ENCODE results near the gene PXT1.
"Not testable (repeated sequence)": the region's sequence is repeated elsewhere in the genome, so short reads cannot be mapped to it uniquely, and the experiment has no call there.

Gene PXT1, protein sequence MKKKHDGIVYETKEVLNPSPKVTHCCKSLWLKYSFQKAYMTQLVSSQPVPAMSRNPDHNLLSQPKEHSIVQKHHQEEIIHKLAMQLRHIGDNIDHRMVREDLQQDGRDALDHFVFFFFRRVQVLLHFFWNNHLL

DNA sequence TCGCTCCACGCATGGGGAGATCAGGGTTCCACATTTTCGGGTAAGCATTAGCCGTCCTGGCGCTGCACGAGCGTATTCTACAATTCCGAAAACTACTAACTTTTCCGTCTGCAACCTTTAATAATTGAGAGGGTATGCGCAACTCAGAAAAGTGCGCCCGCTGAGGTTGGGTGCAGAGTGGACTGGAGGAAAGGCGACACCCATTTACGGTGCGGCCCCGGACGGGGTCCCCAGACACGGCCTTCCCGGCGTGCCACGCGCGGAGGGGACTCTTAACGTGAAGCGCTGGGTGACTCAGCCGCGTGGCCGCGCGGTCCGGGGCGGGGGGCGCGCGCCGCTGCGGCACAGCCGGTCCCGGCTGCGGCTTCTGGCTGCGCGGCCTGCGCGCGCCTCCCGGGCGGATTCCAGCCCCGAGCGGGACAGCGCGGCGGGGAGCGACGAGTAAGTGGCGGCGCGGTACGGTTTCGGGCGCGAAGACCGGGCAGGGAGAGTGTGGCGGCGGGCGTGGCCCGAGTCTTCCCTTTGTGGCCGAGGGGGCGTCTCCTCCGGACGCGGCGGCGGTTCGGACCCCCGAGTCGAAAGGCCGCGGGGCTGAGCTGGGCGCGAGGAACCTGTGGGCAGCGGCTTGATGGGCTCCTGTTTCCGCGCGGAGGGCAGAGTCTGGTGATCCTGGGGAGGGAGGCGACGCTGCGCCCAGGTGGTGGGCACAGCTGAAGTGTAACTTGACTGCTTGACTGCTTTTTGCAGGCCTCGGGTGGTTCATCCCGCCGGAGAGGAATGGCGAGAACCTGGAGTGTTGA is at the start of gene PXT1, which contains the start of gene KCTD20:
Gene PXT1 (minus strand): TSS at position 184 of the 800 bp plus-strand sequence. CDS start 16,772 bp downstream, outside the sequence.
Gene KCTD20 (plus strand): TSS at position 330 of the 800 bp plus-strand sequence. CDS start 27,098 bp downstream, outside the sequence.
- FAIRE-seq, result no peak

DNA sequence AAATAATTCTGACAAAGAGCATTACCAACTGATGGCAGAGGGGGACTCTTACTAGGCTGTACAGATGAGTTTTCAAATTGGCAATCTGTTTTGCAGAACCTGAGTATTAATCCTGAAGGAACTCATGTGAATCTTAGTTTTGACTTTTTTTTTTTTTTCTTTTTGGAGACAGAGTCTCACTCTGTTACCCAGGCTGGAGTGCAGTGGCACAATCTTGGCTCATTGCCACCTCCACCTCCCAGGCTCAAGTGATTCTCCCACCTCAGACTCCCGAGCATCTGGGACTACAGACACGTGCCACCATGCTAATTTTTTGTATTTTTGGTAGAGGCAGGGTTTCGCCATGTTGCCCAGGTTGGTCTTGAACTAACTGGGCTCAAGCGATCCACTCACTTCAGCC is 49.4 kb upstream of the PXT1 start:
- no peak for FAIRE-seq

GRCh38 chr6:36491378-36491965 is 48.8 kb upstream of the PXT1 start:
- FAIRE-seq, result no peak

DNA sequence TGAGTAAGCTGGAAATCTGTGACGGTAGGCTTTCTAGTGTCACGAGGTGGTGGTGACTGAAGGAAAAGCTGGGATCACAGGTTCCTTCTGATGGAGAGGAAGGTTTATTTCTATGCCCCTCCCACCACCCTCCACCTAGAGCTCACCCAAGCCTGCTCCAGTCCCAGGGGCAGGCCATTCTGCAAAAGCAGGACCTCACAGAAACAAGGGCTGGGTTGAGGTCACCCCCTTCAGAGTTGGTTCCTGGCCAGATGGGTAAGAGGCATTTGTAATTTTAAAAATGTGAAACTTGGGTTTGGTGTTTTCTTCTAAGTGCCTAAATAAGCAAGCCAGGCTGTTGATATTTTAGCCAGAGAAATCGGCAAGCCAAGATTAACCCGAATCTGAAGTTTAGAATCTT is 46.8 kb upstream of the PXT1 start:
- no peak for FAIRE-seq

DNA sequence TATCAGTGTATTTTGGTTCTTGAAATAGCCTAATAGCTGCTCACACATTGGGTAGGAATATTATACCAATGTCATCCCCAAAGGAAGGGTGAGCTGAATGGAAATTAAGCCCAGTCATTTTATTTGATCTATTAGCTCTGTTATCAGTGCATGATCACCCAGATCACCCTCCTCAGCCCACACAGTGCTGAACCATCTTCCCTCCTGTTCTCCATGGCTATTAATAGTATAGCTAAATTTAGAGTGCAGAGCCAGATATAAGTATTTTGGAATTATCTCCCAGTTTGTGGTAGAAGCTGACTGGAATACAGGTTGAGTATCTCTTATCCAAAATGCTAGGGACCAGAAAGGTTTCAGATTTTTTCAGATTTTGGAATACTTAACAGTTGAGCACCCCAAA is 45.6 kb upstream of the PXT1 start:
- no peak for FAIRE-seq

- no peak for FAIRE-seq
These were observed 45.0 kb upstream of the PXT1 start for GRCh38 chr6:36487698-36488097.

DNA sequence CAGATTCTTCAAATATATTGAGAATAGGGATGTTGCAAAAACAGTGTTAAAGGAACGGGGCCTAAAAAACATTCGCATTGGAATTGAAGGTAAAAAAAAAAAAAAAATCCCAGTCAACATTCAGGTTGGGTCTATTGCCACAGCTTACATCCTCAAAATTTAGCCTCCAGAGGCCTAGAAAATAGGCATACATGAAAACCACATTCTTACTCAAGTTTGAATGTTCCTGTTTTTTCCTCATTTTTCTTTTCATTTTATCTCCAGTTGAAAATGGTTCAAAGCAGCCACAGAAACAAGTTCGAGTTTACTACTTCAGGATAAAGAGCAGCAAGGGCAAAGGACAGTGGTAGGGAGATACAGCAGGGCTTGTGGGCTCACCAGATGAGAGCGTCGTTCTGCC is 42.1 kb upstream of the PXT1 start:
- FAIRE-seq, result no peak

DNA sequence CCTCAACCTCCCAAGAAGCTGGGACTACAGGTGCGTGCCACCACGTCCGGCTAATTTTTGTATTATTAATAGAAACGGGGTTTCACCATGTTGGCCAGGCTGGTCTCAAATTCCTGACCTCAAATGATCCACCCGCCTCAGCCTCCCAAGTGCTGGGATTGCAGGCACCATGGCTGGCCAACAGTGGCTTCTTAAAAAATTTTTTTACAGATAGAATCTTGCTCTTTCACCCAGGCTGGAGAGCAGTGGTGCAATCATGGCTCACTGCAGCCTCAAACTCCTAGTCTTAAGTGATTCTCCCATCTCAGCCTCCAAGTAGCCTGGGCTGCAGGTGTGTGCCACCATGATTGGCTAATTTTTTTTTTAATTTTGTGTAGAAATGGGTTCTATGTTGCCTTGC is 40.7 kb upstream of the PXT1 start:
- not testable (repeated sequence) for FAIRE-seq

GRCh38 chr6:36479256-36479655 is 36.6 kb upstream of the PXT1 start:
- FAIRE-seq, result no peak

DNA sequence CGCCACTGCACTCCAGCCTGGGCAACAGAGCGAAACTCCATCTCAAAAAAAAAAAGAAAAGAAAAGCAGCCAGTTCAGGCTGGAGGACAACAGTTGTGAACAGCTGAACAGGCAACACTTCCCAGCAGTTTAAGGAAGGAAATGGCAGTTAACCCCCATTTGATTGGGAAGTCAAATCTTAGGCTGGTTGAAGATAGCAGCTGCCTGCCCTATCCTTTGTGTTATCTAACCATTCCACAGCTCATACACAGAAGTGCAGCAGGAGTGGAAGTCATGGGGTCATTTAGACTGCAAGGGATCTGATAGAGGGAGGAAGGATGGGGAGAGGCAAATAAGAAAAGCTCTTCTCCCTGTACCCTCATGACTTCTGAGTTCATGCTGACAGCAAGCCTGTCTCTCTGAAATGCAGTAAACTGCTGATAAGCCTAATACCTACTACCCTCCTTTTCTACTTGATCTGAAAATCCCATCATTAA is 35.4 kb upstream of the PXT1 start:
- FAIRE-seq, result no peak

DNA sequence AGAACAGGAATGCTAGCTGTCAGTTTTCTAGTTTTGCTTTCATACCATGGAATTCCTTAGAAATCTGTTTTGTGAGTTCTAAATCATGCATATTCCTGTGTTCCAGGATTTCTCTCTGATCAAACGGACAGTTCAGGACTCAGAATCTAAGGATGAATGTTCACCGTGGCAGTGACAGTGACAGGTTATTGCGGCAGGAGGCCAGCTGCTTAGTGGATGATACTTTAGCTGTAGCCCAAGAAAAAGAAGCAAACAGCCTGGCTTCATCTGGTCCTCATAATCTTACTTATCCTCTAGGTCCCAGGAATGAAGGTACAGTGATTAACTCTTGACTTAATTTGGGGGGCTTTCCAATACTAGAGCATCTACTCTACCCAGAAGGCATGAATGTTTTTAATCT is 27.3 kb upstream of the PXT1 start:
- FAIRE-seq, result no peak

DNA sequence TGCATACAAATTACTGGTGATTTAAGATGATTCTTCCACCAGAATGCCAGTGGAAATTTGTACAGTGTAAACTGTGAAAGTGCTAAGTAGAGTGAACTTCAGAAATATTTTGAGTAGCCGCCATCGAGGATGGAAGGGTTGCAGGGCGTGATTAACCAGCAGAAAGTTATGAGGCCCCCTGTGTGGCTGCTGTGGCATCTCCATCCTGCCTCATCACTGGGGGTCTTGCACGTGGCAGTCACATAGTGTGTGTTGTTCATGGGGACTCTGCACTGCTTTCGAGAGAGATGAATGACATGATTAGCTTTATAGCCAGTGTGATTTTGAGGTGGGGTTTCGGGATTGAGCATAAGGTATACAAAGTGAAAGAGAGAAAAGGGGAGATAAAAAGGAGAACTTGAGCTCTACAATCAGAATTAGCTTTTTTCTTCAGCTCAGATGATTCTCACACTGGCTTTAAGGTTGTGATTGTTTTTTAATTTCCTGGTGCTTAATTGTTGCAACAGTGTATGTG is 26.6 kb upstream of the PXT1 start:
- no peak for FAIRE-seq

- no peak for FAIRE-seq
These were observed 25.0 kb upstream of the PXT1 start for GRCh38 chr6:36467625-36468024.

GRCh38 chr6:36464233-36464632 is 21.6 kb upstream of the PXT1 start:
- FAIRE-seq, result no peak

- FAIRE-seq, result no peak
These were observed 21.0 kb upstream of the PXT1 start for GRCh38 chr6:36463676-36464075.

DNA sequence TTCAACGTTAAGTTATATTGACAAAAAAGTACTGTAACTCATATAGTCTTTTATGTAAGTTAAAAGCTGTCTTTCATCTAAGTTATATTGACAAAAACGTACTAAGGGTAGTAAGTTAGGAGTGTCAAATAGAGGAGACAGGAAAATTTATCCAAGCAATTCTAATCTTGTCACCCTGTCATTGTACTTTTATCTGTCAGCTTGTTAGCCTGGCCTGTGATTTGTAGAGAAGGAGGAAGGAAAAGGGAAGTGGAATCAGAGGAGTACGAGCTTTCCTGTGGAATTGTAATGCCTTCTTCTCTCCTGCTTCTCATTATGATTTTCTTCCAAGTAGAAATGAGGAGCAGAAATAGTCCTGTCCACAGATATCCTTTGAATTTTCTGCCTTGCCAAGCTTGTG is 19.0 kb upstream of the PXT1 start:
- FAIRE-seq, result peak; percentile 24

DNA sequence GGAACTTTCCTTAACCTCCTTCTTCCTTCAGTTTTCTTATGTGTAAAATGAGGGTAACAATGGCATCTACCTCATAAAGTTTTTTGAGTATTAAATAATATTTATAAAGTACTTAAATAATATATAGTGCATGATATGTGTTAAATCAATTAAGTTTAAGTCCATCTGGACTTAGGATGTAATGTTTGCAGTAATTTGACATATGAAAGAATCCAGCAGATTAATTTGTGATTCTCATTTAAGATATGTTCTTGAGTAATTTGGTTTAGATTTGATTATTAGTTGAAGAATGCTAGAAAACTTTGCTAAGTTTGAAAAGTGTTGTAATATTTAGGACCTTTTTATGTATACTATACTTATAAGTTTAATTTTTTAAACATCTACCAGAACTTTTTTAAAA is 18.3 kb upstream of the PXT1 start:
- no peak for FAIRE-seq

- FAIRE-seq, result no peak
These were observed 16.8 kb upstream of the PXT1 start for GRCh38 chr6:36459501-36459900.

- no peak for FAIRE-seq
These were observed 12.9 kb upstream of the PXT1 start for GRCh38 chr6:36455486-36456027.

GRCh38 chr6:36452897-36453296 is 10.2 kb upstream of the PXT1 start:
- FAIRE-seq, result not testable (repeated sequence)

- not testable (repeated sequence) for FAIRE-seq
These were observed 6.5 kb upstream of the PXT1 start for GRCh38 chr6:36449173-36449572.

DNA sequence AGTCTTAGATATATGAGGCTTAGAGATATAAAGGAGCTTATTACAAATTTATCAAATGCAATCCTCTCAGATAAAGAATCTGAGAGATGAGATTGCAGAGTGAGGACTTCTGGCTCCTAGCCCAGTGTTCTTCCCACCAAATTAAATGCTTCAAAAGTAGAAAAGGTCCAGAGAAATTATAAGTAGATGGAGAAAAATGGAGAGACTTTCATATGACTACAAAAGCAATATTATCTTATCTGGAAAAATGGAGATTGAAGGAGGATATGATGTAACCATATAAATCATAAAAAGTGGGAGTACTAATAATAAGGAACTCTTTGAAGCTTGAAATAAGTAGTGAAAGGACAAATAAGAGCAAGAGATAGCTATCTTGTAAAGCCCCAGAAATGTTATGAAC is 3.0 kb upstream of the PXT1 start:
- FAIRE-seq, result no peak

- FAIRE-seq, result no peak
These were observed 1.8 kb upstream of the PXT1 start for GRCh38 chr6:36444470-36444869.

All from islet of Langerhans (tissue), 1 donor.